Inferior parietal cortex (tissue), 1 donor: ENCODE measurements around the gene POLN.

Experiments used
- DNase-seq: peaks from one replicate; pipeline ENCODE4 v3.0.0-alpha.2; 2016; ENCODE audit errors: extremely low spot score

POLN gene

GRCh38 chr4:2059726-2060602 is 182.0 kb downstream of the POLN start:
- no peak for DNase-seq

GRCh38 chr4:2059046-2059725 is 182.7 kb downstream of the POLN start, which contains the start of gene NAT8L:
Gene NAT8L, plus strand, starts transcription at chr4:2059327. Its CDS starts 185 bp downstream, at chr4:2059512.
- DNase-seq = peak; percentile 72

- no peak for DNase-seq
Measured at GRCh38 chr4:2058264-2059045, 183.5 kb downstream of the POLN start.

GRCh38 chr4:2057382-2058065 is 184.4 kb downstream of the POLN start:
- no peak for DNase-seq

- no peak for DNase-seq
Measured at GRCh38 chr4:2054217-2054616, 187.7 kb downstream of the POLN start.

- no peak for DNase-seq
Measured at GRCh38 chr4:2051086-2051485, 190.8 kb downstream of the POLN start.

GRCh38 chr4:2049811-2050210 is 192.1 kb downstream of the POLN start:
- no peak for DNase-seq

- DNase-seq = no peak
Measured at GRCh38 chr4:2049381-2049780, 192.5 kb downstream of the POLN start.

GRCh38 chr4:2048831-2049230 is 193.1 kb downstream of the POLN start:
- no peak for DNase-seq

- DNase-seq = no peak
Measured at GRCh38 chr4:2047781-2048581, 193.9 kb downstream of the POLN start.

- no peak for DNase-seq
Measured at GRCh38 chr4:2047031-2047660, 194.8 kb downstream of the POLN start.

GRCh38 chr4:2046031-2046961 is 195.6 kb downstream of the POLN start:
- DNase-seq = no peak

- DNase-seq = no peak
Measured at GRCh38 chr4:2045518-2045951, 196.4 kb downstream of the POLN start.

- no peak for DNase-seq
Measured at GRCh38 chr4:2044542-2045517, 197.1 kb downstream of the POLN start.

- DNase-seq = no peak
Measured at GRCh38 chr4:2044119-2044485, 197.8 kb downstream of the POLN start.

- no peak for DNase-seq
Measured at GRCh38 chr4:2043396-2044118, 198.4 kb downstream of the POLN start.

- DNase-seq = no peak
Measured at GRCh38 chr4:2042947-2043395, 198.9 kb downstream of the POLN start.
